Activated naive CD8-positive, alpha-beta T cell treated with anti-CD3 and anti-CD28 coated beads, Interleukin-2, amount 50 U/mL, for 24 hours (primary cell): Measurements from ENCODE around the gene FAM149B1.

Source experiments
- ATAC-seq: fragments of 150-1000 bp; cut with Tn5 transposase; one replicate; pipeline ENCODE4 v1.10.0; 2021
- DNase-seq: peaks from one replicate; pipeline ENCODE4 v3.0.0; 2021
- H3K27ac Mint-ChIP-seq: one replicate; pipeline ENCODE4 v1.8.0; 2021; ENCODE audit warnings: mild to moderate bottlenecking, mixed read lengths
- H3K27me3 Mint-ChIP-seq: one replicate; pipeline ENCODE4 v1.8.0; 2021; ENCODE audit warnings: mixed read lengths
- H3K36me3 Mint-ChIP-seq: one replicate; pipeline ENCODE4 v1.8.0; 2021; ENCODE audit warnings: low read depth, mixed read lengths
- H3K4me1 Mint-ChIP-seq: one replicate; pipeline ENCODE4 v1.8.0; 2021; ENCODE audit warnings: mixed read lengths
- H3K4me3 Mint-ChIP-seq: one replicate; pipeline ENCODE4 v1.8.0; 2021; ENCODE audit warnings: mild to moderate bottlenecking, moderate library complexity, mixed read lengths
- H3K9me3 Mint-ChIP-seq: one replicate; pipeline ENCODE4 v1.8.0; 2021; ENCODE audit warnings: mixed read lengths

FAM149B1 gene

DNA sequence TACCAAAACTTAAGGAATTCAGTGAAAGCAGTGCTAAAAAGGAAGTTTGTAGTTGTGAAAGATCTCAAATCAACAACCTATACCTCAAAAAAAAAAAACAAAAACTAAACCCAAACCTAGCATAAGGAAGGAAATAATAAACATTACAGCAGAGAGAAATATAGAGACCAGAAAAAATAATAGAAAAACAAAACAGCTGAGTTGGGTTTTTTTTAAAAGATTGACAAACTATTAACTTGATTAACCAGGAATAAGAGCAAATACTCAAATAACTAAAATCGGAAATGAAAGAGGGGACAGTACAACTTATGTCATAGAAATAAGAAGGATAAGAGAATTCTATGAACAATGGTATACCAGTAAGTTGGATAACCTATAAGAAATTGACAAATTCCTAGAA is 6.8 kb upstream of the FAM149B1 start:
- Mint-ChIP-seq H3K9me3 (no peaks in the 10 kb centered on the region), H3K27ac (no peak overlapping the region), H3K4me1 (peaks cover 46% of the 10 kb centered on the region), H3K36me3 (peaks cover 34% of the 10 kb centered on the region), H3K4me3 (no peak overlapping the region), H3K27me3 (no peaks in the 10 kb centered on the region)
- ATAC-seq: no peak
- DNase-seq: no peak

DNA sequence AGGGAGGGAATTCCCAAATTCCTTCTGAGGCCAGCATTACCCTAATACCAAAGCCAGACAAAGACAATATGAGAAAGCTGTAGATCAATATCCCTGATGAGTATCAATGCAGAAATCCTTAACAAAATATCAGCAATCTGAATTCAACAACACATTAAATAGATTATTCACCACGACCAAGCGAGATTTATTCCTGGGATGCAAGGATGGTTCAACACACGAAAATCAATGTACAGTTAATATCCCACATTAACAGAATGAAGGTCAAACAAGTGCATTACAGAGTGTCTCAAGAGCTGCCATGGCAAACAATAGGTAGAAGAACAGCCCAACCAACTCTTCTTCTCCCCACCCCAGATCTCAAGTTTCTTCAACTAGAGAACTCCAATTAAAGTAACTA is 6.3 kb upstream of the FAM149B1 start:
- ATAC-seq: no peak
- H3K4me3 Mint-ChIP-seq: no peak overlapping the region
- no peaks in the 10 kb centered on the region for H3K9me3 Mint-ChIP-seq
- H3K4me1 Mint-ChIP-seq: peaks cover 52% of the 10 kb centered on the region
- H3K27me3 Mint-ChIP-seq: no peaks in the 10 kb centered on the region
- peak overlapping the region; percentile 5 for H3K27ac Mint-ChIP-seq
- peaks cover 37% of the 10 kb centered on the region for H3K36me3 Mint-ChIP-seq
- DNase-seq: no peak

DNA sequence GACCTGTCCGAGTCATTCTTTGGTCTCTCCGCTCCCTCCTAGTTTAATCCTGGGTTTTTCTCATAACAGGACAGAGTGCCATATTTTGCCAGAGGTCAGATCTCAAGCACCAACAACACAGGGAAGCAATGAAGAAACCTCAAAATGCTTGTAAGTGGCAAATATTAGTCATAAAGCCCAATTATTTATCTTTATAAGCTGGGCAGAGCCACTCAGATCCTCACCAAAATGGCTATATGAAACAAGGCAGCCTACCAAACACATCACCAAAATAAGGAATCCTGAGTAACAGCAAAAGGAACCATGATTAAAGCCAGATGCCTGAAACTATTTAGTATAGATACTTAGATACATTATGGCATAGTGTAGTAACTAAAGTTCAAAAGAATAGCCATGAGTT is 4.8 kb upstream of the FAM149B1 start:
- H3K27ac Mint-ChIP-seq: peak overlapping the region; percentile 31
- peaks cover 38% of the 10 kb centered on the region for H3K36me3 Mint-ChIP-seq
- no peaks in the 10 kb centered on the region for H3K9me3 Mint-ChIP-seq
- DNase-seq (no peak), ATAC-seq (no peak)
- no peak overlapping the region for H3K4me3 Mint-ChIP-seq
- no peaks in the 10 kb centered on the region for H3K27me3 Mint-ChIP-seq
- peaks cover 64% of the 10 kb centered on the region for H3K4me1 Mint-ChIP-seq

DNA sequence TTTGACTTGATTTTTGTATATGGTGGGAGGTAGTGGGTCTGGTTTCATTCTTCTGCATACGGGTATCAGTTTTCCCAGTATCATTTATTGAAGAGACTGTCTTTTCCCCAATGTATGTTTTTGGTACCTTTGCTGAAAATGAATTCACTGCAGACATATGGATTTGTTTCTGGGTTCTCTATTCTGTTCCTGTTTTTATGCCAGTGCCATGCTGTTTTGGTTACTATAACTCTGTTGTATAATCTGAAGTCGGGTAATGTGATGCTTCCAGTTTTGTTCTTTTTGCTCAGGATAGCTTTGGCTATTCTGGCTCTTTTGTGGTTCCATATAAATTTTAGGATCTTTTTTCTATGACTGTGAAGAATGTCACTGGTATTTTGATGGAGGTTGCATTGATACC is 947 bp upstream of the FAM149B1 start:
- Mint-ChIP-seq H3K9me3 (no peaks in the 10 kb centered on the region), H3K4me1 (peaks cover 49% of the 10 kb centered on the region), H3K27ac (peak overlapping the region; percentile 99), H3K27me3 (no peaks in the 10 kb centered on the region), H3K4me3 (peak overlapping the region; percentile 100), H3K36me3 (peaks cover 28% of the 10 kb centered on the region)
- DNase-seq (no peak), ATAC-seq (no peak)

DNA sequence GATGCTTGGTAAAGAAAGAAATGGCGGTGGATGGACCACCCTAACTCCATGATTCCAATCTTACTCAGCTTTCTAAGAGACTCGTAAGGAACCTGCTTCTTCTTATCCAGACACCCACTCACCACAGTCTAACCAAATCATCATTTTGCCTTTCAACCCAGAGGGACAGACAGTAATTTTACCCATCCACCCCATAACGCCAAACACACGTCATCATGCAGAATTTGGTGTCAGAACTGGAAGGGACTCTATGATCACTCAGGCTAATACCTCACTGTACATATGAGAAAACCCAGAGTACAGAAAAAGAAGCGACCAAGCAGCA is 499 bp upstream of the FAM149B1 start:
- no peaks in the 10 kb centered on the region for H3K9me3 Mint-ChIP-seq
- DNase-seq (peak; percentile 21), ATAC-seq (peak; percentile 4)
- H3K27ac Mint-ChIP-seq: peak overlapping the region; percentile 99
- H3K27me3 Mint-ChIP-seq: no peaks in the 10 kb centered on the region
- H3K4me1 Mint-ChIP-seq: peaks cover 45% of the 10 kb centered on the region
- peaks cover 23% of the 10 kb centered on the region for H3K36me3 Mint-ChIP-seq
- peak overlapping the region; percentile 100 for H3K4me3 Mint-ChIP-seq

DNA sequence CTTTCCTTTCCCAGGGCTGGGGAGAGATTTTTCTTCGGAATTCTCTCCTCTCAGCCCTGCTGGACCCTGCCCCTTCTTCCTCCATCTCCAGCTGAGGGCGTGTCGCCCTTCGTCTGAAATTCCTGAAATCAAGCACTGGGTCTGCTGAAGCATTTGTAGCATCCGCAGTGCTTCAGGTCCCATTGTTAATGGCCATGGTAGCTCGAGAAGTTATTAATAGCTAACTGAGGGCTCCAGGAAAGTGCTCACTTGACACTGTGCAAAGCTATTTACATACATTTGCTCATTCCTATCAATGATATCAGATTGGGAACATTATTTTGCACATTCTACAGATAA is 515 bp downstream of the FAM149B1 start:
- Mint-ChIP-seq H3K4me3 (peak overlapping the region; percentile 100), H3K4me1 (peaks cover 37% of the 10 kb centered on the region), H3K27me3 (no peaks in the 10 kb centered on the region), H3K9me3 (no peaks in the 10 kb centered on the region), H3K36me3 (peaks cover 21% of the 10 kb centered on the region), H3K27ac (peak overlapping the region; percentile 86)
- no peak for ATAC-seq
- no peak for DNase-seq

DNA sequence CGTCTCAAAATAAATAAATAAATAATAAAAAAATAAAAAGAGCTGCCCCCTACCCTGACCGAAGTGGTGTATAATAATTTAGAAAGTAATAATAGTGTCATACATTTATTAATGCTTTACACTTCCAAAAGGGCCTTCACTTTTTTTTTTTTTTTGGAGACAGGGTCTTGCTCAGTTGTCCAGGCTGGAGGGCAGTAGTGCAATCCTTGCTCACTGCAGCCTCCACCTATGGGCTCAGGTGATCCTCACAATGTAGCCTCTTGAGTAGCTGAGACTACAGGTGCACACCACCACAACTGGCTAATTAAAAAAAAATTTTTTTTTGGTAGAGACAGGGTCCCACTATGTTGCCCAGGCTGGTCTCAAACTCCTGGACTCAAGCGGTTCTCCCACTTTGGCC is 1.4 kb downstream of the FAM149B1 start:
- peaks cover 18% of the 10 kb centered on the region for H3K36me3 Mint-ChIP-seq
- no peaks in the 10 kb centered on the region for H3K9me3 Mint-ChIP-seq
- H3K4me1 Mint-ChIP-seq: peaks cover 32% of the 10 kb centered on the region
- H3K4me3 Mint-ChIP-seq: no peak overlapping the region
- ATAC-seq (no peak), DNase-seq (no peak)
- no peak overlapping the region for H3K27ac Mint-ChIP-seq
- no peaks in the 10 kb centered on the region for H3K27me3 Mint-ChIP-seq

DNA sequence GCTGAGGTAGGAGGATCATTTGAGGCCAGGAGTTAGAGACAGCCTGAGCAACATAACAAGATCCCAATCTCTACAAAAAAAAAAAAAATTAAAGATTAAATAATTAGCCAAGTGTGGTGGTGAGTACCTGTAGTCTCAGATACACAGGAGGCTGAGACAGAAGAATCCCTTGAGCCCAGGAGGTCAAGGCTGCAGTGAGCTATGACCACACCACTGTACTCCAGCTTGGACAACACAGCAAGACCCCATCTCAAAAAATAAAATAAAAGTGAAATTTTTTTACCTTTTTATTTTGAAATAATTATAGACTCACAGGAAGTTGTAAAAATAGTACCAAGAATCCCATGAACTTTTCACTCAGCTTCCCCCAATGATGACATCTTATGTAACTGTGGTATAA is 4.9 kb downstream of the FAM149B1 start:
- no peak for ATAC-seq
- Mint-ChIP-seq H3K36me3 (peaks cover 5% of the 10 kb centered on the region), H3K9me3 (no peaks in the 10 kb centered on the region), H3K27ac (no peak overlapping the region), H3K4me3 (no peak overlapping the region), H3K27me3 (no peaks in the 10 kb centered on the region), H3K4me1 (peaks cover 5% of the 10 kb centered on the region)
- no peak for DNase-seq

DNA sequence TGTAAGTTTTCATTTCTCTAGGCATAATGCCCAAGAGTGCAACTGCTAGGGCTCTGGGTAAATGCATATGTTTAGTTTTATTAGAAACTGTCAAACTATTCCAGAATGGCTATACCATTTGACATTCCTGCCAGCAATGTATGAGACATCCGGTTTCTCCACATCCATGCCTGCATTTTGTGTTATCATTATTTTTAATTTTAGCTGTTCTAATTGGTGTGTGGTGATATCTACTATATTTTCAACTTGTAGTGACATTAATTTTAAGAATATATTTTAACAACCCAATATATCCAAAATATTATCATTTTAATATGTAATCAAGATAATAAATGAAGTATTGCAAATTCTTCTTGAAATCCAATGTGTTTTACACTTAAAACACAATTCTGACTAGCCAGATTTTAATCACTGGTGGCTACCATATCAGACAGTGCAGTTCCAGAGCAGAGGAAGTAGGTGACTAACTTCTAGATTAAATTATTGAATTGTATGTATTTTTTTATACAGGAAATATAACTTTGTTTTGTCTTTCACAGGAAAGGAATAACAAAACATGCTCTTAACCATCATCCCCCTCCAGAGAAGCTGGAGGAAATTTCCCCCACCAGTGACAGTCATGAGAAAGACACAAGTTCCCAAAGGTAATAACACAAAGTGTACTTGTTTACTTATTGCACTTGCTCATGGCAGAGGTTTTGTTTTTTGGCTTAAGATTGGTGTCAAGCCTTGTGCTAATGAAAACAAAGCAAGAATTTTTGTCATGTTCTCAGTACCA is 6.4 kb downstream of the FAM149B1 start:
- DNase-seq (no peak), ATAC-seq (no peak)
- H3K27ac Mint-ChIP-seq: no peak overlapping the region
- H3K27me3 Mint-ChIP-seq: no peaks in the 10 kb centered on the region
- H3K4me1 Mint-ChIP-seq: no peaks in the 10 kb centered on the region
- H3K36me3 Mint-ChIP-seq: peaks cover 4% of the 10 kb centered on the region
- no peak overlapping the region for H3K4me3 Mint-ChIP-seq
- H3K9me3 Mint-ChIP-seq: no peaks in the 10 kb centered on the region

DNA sequence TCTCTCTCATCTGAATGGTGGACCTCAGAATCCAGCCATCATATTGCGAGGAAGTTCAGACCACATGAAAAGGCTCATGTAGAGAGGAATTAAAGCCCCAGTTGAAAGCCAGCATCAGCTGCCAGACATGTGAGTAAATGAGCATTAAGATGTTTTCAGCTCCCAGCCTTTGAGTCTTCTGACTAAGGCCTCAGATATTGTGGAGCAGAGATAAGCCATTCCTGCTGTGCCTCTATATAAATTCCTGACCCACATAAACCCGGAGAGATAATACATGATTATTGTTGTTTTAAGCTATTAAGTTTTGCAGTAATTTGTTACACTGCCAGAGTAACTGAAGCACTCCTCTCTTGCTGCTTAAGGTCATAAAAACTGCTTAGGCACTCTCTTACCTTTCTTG is 14.6 kb downstream of the FAM149B1 start:
- ATAC-seq (no peak), DNase-seq (no peak)
- peaks cover 20% of the 10 kb centered on the region for H3K36me3 Mint-ChIP-seq
- H3K4me1 Mint-ChIP-seq: no peaks in the 10 kb centered on the region
- H3K27me3 Mint-ChIP-seq: no peaks in the 10 kb centered on the region
- no peak overlapping the region for H3K4me3 Mint-ChIP-seq
- no peak overlapping the region for H3K27ac Mint-ChIP-seq
- peaks cover 8% of the 10 kb centered on the region for H3K9me3 Mint-ChIP-seq

DNA sequence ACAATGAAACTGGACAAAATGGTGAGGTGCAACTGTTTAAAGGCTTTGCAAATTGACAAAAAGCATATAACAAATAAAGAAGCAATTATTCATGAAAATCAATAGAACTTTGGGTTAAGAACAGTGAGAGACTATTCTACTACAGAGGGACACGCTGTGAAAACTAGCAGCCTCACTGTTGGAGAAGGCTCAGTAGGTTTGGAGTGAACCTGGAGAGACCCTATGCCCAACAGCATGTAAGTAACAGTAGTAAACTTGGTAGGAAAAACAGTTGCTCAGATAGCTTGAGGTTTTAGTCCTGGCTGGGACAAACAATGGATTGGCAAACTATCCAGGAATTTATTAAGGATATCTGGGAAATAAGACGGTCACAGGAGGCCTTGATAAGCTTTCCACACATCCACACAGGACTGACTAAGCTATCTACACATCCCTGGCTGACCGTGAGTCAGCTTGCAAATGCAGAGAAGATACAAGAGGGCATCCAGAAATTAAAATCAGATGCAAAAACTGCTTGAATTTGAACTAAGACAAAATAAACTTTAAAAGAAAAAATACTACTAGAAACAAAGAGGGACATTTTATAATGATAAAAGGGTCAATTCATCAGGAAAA is 15.9 kb downstream of the FAM149B1 start:
- no peaks in the 10 kb centered on the region for H3K27me3 Mint-ChIP-seq
- peaks cover 20% of the 10 kb centered on the region for H3K36me3 Mint-ChIP-seq
- no peak for ATAC-seq
- H3K4me3 Mint-ChIP-seq: no peak overlapping the region
- H3K27ac Mint-ChIP-seq: no peak overlapping the region
- no peaks in the 10 kb centered on the region for H3K4me1 Mint-ChIP-seq
- no peak for DNase-seq
- H3K9me3 Mint-ChIP-seq: peaks cover 8% of the 10 kb centered on the region

DNA sequence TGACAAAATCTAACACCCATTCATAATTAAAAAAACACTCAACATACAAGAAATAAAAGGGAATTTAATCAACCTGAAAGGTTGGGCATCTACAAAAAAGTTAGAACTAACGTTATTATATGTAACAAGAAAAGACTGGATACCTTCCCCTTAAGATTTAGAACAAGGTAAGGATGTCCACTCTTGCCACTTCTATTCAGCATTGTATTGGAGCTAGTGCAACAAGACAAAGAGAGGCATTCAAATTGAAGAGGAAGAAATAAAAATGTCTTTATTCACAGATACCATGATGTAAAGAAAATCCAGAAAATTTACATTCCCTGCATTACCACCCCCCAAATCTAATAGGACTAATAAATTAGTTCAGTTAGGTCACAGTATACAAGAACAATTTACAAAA is 18.3 kb downstream of the FAM149B1 start:
- no peak for DNase-seq
- H3K27me3 Mint-ChIP-seq: no peaks in the 10 kb centered on the region
- H3K27ac Mint-ChIP-seq: no peak overlapping the region
- no peak overlapping the region for H3K4me3 Mint-ChIP-seq
- no peaks in the 10 kb centered on the region for H3K4me1 Mint-ChIP-seq
- H3K36me3 Mint-ChIP-seq: peaks cover 13% of the 10 kb centered on the region
- peaks cover 7% of the 10 kb centered on the region for H3K9me3 Mint-ChIP-seq
- ATAC-seq: no peak

DNA sequence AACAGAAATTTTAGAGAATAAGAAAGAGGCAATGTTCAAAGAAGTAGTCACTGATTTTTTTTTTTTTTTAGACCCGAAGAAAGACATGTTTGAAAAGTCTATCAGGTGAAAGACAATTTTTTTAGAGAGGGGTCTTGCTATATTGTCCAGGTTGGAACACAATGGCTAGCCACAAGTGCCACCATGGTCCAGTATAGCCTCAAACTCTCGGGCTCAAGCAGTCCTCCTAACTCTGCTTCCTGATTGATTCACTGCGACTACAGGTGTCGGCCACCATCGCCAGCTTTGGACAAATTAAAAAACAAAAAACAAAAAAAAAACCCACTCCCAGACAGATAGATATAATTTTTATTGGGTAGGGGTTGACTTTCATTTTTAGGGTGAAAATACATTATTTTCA is 22.3 kb downstream of the FAM149B1 start:
- peaks cover 2% of the 10 kb centered on the region for H3K36me3 Mint-ChIP-seq
- no peak for ATAC-seq
- H3K4me3 Mint-ChIP-seq: no peak overlapping the region
- DNase-seq: no peak
- H3K9me3 Mint-ChIP-seq: no peaks in the 10 kb centered on the region
- H3K4me1 Mint-ChIP-seq: no peaks in the 10 kb centered on the region
- no peak overlapping the region for H3K27ac Mint-ChIP-seq
- H3K27me3 Mint-ChIP-seq: no peaks in the 10 kb centered on the region

DNA sequence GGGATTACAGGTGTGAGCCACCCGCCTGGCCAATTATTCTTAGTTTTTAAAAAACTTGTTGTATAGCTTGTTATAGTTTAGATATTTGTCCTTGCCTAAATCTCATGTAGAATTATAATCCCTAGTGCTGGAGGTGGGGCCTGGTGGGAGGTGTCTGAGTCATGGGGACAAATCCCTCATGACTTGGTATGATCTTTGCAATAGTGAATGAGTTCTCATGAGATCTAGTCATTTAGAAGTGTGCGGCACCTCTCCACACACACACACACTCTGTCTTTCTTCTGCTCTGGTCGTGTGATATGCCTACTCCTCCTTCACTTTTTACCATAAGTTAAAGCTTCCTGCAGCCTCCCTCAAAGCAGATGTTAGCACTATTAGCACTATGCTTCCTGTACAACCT is 37.2 kb downstream of the FAM149B1 start:
- no peak overlapping the region for H3K4me3 Mint-ChIP-seq
- no peak for ATAC-seq
- H3K27ac Mint-ChIP-seq: no peak overlapping the region
- H3K4me1 Mint-ChIP-seq: no peaks in the 10 kb centered on the region
- no peak for DNase-seq
- no peaks in the 10 kb centered on the region for H3K27me3 Mint-ChIP-seq
- H3K9me3 Mint-ChIP-seq: peaks cover 6% of the 10 kb centered on the region
- H3K36me3 Mint-ChIP-seq: peaks cover 11% of the 10 kb centered on the region

DNA sequence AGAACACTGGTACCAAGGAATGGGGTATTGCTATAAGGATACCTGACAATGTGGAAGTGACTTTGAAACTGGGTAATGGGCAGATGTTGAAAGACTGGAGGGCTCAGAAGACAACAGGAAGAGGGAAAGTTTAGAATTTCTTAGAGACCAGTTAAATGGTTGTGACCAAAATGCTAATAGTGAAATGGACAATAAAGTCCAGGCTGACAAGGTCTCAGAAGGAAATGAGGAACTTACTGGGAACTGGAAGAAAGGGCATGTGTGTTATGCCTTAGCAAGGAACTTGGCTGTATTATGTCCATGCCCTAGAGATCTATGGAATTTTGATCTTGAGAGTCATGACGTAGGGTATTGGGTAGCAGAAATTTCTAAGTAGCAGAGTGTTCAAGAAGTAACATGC is 38.0 kb downstream of the FAM149B1 start:
- H3K4me1 Mint-ChIP-seq: peaks cover 4% of the 10 kb centered on the region
- peaks cover 14% of the 10 kb centered on the region for H3K36me3 Mint-ChIP-seq
- DNase-seq: no peak
- H3K9me3 Mint-ChIP-seq: peaks cover 6% of the 10 kb centered on the region
- no peak overlapping the region for H3K27ac Mint-ChIP-seq
- no peak overlapping the region for H3K4me3 Mint-ChIP-seq
- H3K27me3 Mint-ChIP-seq: no peaks in the 10 kb centered on the region
- no peak for ATAC-seq

DNA sequence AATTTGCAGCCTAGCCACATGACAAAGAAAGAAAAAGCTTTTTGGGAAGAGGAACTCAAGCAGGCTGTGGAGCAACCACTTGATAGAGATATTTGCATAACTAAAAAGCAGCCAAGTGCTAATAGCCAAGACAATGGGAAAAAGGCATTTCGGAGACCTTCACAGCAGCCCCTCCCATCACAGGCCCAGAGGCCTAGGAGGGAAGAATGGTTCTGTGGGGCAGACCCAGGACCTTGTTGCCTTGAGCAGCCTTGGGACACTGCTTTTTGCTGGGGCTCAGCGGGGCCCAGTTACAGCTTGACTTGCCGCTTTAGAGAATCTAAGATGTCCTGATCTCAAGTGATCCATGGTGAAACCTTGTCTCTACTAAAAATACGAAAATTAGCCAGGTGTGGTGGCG is 38.5 kb downstream of the FAM149B1 start:
- H3K36me3 Mint-ChIP-seq: peaks cover 15% of the 10 kb centered on the region
- no peak for ATAC-seq
- H3K4me1 Mint-ChIP-seq: peaks cover 4% of the 10 kb centered on the region
- no peak overlapping the region for H3K4me3 Mint-ChIP-seq
- DNase-seq: no peak
- H3K27ac Mint-ChIP-seq: no peak overlapping the region
- H3K27me3 Mint-ChIP-seq: no peaks in the 10 kb centered on the region
- H3K9me3 Mint-ChIP-seq: peaks cover 6% of the 10 kb centered on the region
